ENCODE results near the gene DLX5. TPM values are rescaled to one million over a fixed set of nuclear protein-coding genes. Genes with fewer than 3 reads are reported as not detected.

Gene DLX5
- total RNA-seq, 4 donors from 2014 or later = 20.9 to 45.9 (median 35.3) TPM

DNA sequence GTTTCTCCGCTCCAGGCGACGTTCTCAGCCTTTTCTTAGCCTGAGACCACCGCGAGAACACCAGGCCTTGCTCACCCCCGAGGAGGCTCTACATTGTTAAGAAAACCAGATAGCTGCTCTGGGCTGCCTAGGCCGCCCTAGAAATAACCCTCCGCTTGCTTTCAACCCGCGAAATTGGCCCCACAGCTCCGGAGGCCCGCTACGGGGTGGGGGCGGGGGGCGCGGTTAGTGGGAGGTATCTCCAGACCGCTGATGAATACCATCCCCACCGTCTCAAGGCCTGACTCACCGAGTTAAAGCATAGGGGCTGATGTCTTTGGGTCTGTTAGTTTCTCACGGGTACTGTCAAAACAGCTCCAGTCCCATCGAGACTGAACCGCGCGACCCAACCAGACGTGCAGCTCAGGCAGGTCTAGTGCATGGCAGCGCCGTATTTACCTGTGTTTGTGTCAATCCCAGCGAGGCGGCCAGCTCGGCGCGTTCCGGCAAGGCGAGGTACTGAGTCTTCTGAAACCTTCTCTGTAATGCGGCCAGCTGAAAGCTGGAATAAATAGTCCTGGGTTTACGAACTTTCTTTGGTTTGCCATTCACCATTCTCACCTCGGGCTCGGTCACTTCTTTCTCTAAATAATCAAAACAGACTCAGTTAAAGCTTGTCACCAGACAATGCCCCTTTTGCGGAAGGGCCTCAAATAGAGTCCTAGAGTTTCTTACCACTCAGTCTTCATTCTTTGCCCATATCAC, 2.7 kb downstream of the DLX5 start:
- no peak for DNase-seq (ENCODE audit: low spot score in 2 of 2)
- no peak overlapping the region for H3K4me3 ChIP-seq (ENCODE audit: low read depth, poor library complexity, severe bottlenecking)
- TF ChIP-seq, protein P1, sequence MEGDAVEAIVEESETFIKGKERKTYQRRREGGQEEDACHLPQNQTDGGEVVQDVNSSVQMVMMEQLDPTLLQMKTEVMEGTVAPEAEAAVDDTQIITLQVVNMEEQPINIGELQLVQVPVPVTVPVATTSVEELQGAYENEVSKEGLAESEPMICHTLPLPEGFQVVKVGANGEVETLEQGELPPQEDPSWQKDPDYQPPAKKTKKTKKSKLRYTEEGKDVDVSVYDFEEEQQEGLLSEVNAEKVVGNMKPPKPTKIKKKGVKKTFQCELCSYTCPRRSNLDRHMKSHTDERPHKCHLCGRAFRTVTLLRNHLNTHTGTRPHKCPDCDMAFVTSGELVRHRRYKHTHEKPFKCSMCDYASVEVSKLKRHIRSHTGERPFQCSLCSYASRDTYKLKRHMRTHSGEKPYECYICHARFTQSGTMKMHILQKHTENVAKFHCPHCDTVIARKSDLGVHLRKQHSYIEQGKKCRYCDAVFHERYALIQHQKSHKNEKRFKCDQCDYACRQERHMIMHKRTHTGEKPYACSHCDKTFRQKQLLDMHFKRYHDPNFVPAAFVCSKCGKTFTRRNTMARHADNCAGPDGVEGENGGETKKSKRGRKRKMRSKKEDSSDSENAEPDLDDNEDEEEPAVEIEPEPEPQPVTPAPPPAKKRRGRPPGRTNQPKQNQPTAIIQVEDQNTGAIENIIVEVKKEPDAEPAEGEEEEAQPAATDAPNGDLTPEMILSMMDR (IDR thresholded peaks at IDR 0.05) = no peak
- no peak for TF ChIP-seq POLR2A (IDR thresholded peaks at IDR 0.05)
- WGBS, 2 donors = 65 to 73% methylated on average over 39 of the region's 39 CpGs
- intact Hi-C loops (cut with DNase I; ENCODE audit: low total_unique reads) = loop anchor here (10.0 kb wide), 1 partner anchor 947 kb away; no protein-coding TSS in a partner anchor

DNA sequence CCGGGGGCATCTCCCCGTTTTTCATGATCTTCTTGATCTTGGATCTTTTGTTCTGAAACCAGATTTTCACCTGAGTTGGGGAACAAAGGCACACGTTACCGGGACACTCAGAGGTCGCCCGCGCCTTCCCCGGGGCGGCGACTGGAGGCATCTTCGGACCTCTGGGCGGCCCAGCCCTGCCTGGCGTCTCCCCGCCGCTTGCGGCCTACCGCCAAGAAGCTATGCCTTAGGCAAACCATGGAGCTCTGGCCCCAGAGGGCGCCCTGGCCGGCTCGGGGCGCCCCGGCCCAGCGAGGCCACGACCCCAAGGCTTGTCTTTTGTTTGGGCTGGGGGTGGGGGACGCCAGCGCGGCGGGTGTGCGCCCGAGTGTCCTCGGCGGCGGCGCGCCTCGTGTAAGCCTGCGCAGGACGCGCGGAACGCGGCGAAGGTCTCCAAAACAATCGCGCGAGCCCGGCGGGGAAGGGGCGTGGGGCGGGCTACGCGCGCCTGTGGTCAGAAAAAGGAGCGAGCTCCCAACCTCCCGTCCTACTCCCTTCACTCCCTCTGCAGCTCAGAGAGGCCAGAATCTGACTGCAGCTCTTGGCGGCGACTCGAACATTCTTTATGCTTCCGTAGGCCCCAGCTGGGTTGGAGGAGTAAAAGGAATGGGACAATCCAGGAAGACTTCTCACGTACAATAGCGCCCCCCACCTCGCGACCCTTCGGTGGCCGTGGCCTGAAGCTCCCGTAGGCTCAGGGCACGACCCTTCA, 3.5 kb downstream of the DLX5 start:
- intact Hi-C loops (cut with DNase I; ENCODE audit: low total_unique reads) = loop anchor here (10.0 kb wide), 1 partner anchor 946 kb away; no protein-coding TSS in a partner anchor
- H3K4me3 ChIP-seq (ENCODE audit: low read depth, poor library complexity, severe bottlenecking) = no peak overlapping the region
- DNase-seq (ENCODE audit: low spot score in 2 of 2) = no peak
- WGBS, 2 donors = 57 to 66% methylated on average over 54 to 59 of the region's 67 CpGs
- TF ChIP-seq, protein P1 (IDR thresholded peaks at IDR 0.05) = no peak
- TF ChIP-seq POLR2A (IDR thresholded peaks at IDR 0.05) = no peak

DNA sequence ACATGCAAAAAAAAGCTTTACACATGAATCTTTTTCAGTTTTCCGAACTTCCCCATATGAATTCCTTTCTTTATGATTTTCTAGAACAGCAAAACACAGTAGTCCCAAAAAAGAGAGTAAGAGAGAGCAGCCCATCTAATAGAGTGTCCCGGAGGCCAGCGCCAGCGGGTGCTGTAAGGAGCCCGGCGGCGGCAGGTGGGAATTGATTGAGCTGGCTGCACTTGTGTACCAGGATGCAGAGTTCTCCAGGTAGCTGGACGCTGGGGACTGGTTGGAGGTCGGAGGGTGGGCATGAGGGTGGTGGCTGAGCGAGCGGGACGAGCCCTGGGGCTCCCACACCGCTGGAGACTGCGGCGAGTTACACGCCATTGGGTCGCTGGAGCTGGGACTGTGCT, 4.0 kb downstream of the DLX5 start:
- no peak for TF ChIP-seq POLR2A (IDR thresholded peaks at IDR 0.05)
- TF ChIP-seq, protein P1 (IDR thresholded peaks at IDR 0.05) = no peak
- intact Hi-C loops (cut with DNase I; ENCODE audit: low total_unique reads) = loop anchor here (10.0 kb wide), 1 partner anchor 946 kb away; no protein-coding TSS in a partner anchor
- H3K4me3 ChIP-seq (ENCODE audit: low read depth, poor library complexity, severe bottlenecking) = no peak overlapping the region
- 55 to 61% methylated on average over 17 of the region's 17 CpGs for WGBS, 2 donors
- no peak for DNase-seq (ENCODE audit: low spot score in 2 of 2)

DNA sequence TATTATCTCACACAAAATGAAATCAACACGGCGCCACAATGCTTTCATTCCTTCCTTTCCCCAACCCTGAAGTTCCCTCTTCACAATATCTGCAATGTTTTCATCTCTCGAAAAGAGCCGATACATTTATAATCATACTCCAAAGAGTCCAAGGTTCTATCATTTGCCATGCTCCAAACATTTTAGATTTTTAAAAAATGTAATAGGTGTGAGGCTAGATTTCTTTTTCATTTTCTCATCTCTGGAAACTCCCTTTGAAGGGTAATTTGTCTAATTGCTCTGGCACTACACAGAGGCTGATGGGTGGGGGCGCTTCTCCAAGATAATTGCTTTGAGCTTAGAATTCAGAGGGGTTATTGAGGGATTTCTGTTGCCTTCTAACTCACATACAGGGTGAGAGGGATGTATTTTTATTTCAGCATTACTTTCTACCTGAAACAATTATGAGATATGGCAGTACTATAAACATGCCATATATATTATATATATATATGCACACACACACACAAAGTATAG, 4.9 kb downstream of the DLX5 start:
- no peak for TF ChIP-seq POLR2A (IDR thresholded peaks at IDR 0.05)
- TF ChIP-seq, protein P1 (IDR thresholded peaks at IDR 0.05) = no peak
- no peak overlapping the region for H3K4me3 ChIP-seq (ENCODE audit: low read depth, poor library complexity, severe bottlenecking)
- WGBS, 2 donors = 54 to 59% methylated on average over 5 of the region's 5 CpGs
- DNase-seq (ENCODE audit: low spot score in 2 of 2) = no peak
- intact Hi-C loops (cut with DNase I; ENCODE audit: low total_unique reads) = loop anchor here (10.0 kb wide), 1 partner anchor 945 kb away; no protein-coding TSS in a partner anchor

DNA sequence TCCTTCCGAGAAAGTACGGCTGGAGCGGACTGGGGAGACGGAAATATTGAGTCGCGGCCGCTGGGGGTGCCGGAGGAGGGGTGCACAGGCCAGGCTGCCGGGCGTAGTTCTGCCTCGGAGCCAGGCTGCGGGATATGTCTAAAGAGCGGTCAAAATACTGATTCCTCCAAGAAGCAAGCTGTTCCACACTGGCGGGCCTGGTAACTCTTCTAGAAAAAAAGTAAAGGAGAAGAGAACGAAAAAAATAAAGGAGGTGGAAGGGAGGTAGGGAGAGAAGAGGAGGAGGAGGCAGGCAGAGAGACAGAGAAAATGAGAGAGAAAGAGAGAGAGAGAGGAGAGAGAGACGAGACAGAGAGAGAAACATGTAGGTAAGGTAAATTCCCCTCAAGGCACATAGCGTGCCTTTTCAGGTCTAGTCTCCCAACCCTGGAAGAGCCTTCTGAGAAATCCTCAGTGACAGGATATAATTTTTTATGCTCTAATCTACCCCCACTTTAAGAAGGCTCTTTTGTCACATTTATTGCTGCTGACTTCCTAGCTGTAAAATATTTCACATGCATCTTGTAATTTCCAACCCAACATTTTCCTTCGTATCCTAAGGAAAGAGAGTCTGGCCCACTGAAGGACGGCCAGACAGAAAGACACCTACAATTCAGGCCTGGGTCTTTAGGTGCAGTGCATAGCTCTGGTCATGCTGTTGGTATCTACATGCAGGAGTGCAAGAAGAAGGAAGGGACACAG, 5.7 kb downstream of the DLX5 start:
- intact Hi-C loops (cut with DNase I; ENCODE audit: low total_unique reads) = no loop called here
- no peak for TF ChIP-seq POLR2A (IDR thresholded peaks at IDR 0.05)
- TF ChIP-seq, protein P1 (IDR thresholded peaks at IDR 0.05) = no peak
- DNase-seq (ENCODE audit: low spot score in 2 of 2) = no peak
- WGBS, 2 donors = 24 to 25% methylated on average over 19 of the region's 19 CpGs
- no peak overlapping the region for H3K4me3 ChIP-seq (ENCODE audit: low read depth, poor library complexity, severe bottlenecking)
